Activated T-cell treated with anti-CD3 and anti-CD28 coated beads, Interleukin-2, amount 50 U/mL, for 72 hours (primary cell): ENCODE data around the gene VSTM2L. TPM values are rescaled to one million over a fixed set of nuclear protein-coding genes. Genes with fewer than 3 reads are reported as not detected.

ENCODE experiments used
- ATAC-seq, 2 donors: fragments of 150-1000 bp; cut with Tn5 transposase; replicated peaks in 1 of 2; 2 replicates each; pipeline ENCODE4 v1.10.0; 2021; ENCODE audit warnings: moderate library complexity in 2 of 2, mild to moderate bottlenecking in 1 of 2
- DNase-seq, 2 donors: peaks; one replicate each; pipeline ENCODE4 v3.0.0; 2021 to 2022; ENCODE audit warnings: mixed read lengths in 1 of 2
- H3K27ac Mint-ChIP-seq: one replicate; pipeline ENCODE4 v1.8.0; 2022; ENCODE audit warnings: mild to moderate bottlenecking, moderate library complexity, mixed read lengths
- H3K27me3 Mint-ChIP-seq: one replicate; pipeline ENCODE4 v1.8.0; 2022; ENCODE audit warnings: low read depth, mixed read lengths
- H3K36me3 Mint-ChIP-seq, 2 donors: one replicate each; pipeline ENCODE4 v1.8.0; 2022; ENCODE audit warnings: mixed read lengths in 2 of 2, mild to moderate bottlenecking in 1 of 2; ENCODE audit not compliant: insufficient read depth in 2 of 2
- H3K4me1 Mint-ChIP-seq: one replicate; pipeline ENCODE4 v1.8.0; 2022; ENCODE audit warnings: low read depth, mixed read lengths
- H3K4me3 Mint-ChIP-seq, 2 donors: one replicate each; pipeline ENCODE4 v1.8.0; 2022; ENCODE audit warnings: mild to moderate bottlenecking in 2 of 2, mixed read lengths in 2 of 2, moderate library complexity in 2 of 2
- H3K9me3 Mint-ChIP-seq, 2 donors: one replicate each; pipeline ENCODE4 v1.8.0; 2022; ENCODE audit warnings: mixed read lengths in 2 of 2
- total RNA-seq, 2 donors: library from RNA; stranded (reverse); gene quantifications; one replicate each; pipeline ENCODE4 v1.2.3, GENCODE V29; 2022

VSTM2L gene
- total RNA-seq, 2 donors from 2014 or later, result 0.60 TPM; not detected in 1

DNA sequence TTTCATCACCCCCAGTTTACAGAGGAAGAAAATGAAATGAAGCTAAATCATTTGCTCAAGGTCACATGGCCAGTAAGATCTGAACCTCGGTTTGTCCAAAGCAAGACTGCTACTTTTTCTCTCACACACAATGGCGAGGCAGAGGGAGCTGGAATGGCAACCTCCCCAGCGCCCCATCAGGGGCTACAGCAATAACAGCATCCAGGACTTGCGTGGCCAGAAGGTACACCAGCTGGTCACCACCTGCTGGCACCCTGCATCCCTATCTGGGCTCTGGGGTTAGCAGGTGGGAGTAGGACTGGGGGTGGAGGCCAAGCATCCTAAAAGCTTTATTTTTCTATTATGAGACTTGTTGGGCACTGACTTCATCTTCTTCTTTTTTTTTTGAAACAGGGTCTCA is 89.0 kb downstream of the VSTM2L start:
- H3K36me3 Mint-ChIP-seq, result peaks cover 12 to 30% of the 10 kb centered on the region in 2 donors
- H3K27ac Mint-ChIP-seq, result peak overlapping the region; percentile 33
- no peaks in the 10 kb centered on the region for H3K27me3 Mint-ChIP-seq
- peak overlapping the region in 1 of 2 donors; percentile 84 for H3K4me3 Mint-ChIP-seq
- DNase-seq (no peak), ATAC-seq (no peak)
- peaks cover 34% of the 10 kb centered on the region for H3K4me1 Mint-ChIP-seq
- H3K9me3 Mint-ChIP-seq, result no peaks in the 10 kb centered on the region

GRCh38 chr20:37992802-37993409 is 90.0 kb downstream of the VSTM2L start:
- no peak for ATAC-seq
- Mint-ChIP-seq H3K36me3 (peaks cover 14 to 40% of the 10 kb centered on the region in 2 donors), H3K27ac (no peak overlapping the region)

GRCh38 chr20:37994512-37994911 is 91.6 kb downstream of the VSTM2L start:
- no peak for DNase-seq
- Mint-ChIP-seq H3K4me3 (no peak overlapping the region), H3K9me3 (no peaks in the 10 kb centered on the region), H3K27ac (no peak overlapping the region), H3K27me3 (no peaks in the 10 kb centered on the region), H3K36me3 (peaks cover 12 to 47% of the 10 kb centered on the region in 2 donors), H3K4me1 (peaks cover 36% of the 10 kb centered on the region)
- no peak for ATAC-seq

More at GRCh38 chr20:37992802-37993409, 90.0 kb downstream of the VSTM2L start:
- no peaks in the 10 kb centered on the region for H3K27me3 Mint-ChIP-seq
- H3K9me3 Mint-ChIP-seq, result no peaks in the 10 kb centered on the region
- peak; percentile 15 to 25 for DNase-seq
- no peak overlapping the region for H3K4me3 Mint-ChIP-seq
- peaks cover 34% of the 10 kb centered on the region for H3K4me1 Mint-ChIP-seq

Other genes starting within 250 kb of the VSTM2L start
- gene CTNNBL1, start 209.1 kb upstream of the VSTM2L start, total RNA-seq, result 100 to 1,000 TPM in 1 of 2 donors, 10 to 100 TPM in 1; 65.9 to 102 TPM
- 10 to 100 TPM; 25.8 to 26.6 TPM for gene TTI1, start 130.3 kb downstream of the VSTM2L start, total RNA-seq
- 10 to 100 TPM; 33.3 to 52.3 TPM for gene RPRD1B, start 130.6 kb downstream of the VSTM2L start, total RNA-seq